ENCODE measurements around the gene TOX2.

TOX2 gene

GRCh38 chr20:43961541-43962471 lies 47.2 kb downstream of the TOX2 start:
- no peaks in the 10 kb centered on the region for H3K27me3 ChIP-seq (ENCODE audit: control insufficient read depth in 5 of 5, insufficient read depth in 4 of 5, low read length in 5 of 5)
- no peak overlapping the region for H3K4me3 ChIP-seq (ENCODE audit: low read depth in 1 of 5, low read length in 5 of 5)
- no peaks in the 10 kb centered on the region for H3K36me3 ChIP-seq (ENCODE audit: control insufficient read depth in 5 of 5, insufficient read depth in 5 of 5, low read length in 5 of 5)
- no peak overlapping the region for H3K27ac ChIP-seq (ENCODE audit: low read depth, low read length)
- peaks cover 14 to 33% (median 29%) of the 10 kb centered on the region in 5 donors for H3K4me1 ChIP-seq (ENCODE audit: control insufficient read depth in 5 of 5, insufficient read depth in 5 of 5, low read length in 5 of 5)
- no peak overlapping the region for H3K9ac ChIP-seq (ENCODE audit: low read length in 5 of 5)
- H3K9me3 ChIP-seq (ENCODE audit: control insufficient read depth in 5 of 5, low read length in 5 of 5) = no peaks in the 10 kb centered on the region

- Histone ChIP-seq H3K4me1 (ENCODE audit: control insufficient read depth in 5 of 5, insufficient read depth in 5 of 5, low read length in 5 of 5) (peaks cover 14 to 33% (median 29%) of the 10 kb centered on the region in 5 donors), H3K36me3 (ENCODE audit: control insufficient read depth in 5 of 5, insufficient read depth in 5 of 5, low read length in 5 of 5) (no peaks in the 10 kb centered on the region), H3K27ac (ENCODE audit: low read depth, low read length) (no peak overlapping the region), H3K9me3 (ENCODE audit: control insufficient read depth in 5 of 5, low read length in 5 of 5) (no peaks in the 10 kb centered on the region), H3K27me3 (ENCODE audit: control insufficient read depth in 5 of 5, insufficient read depth in 4 of 5, low read length in 5 of 5) (no peaks in the 10 kb centered on the region), H3K4me3 (ENCODE audit: low read depth in 1 of 5, low read length in 5 of 5) (no peak overlapping the region), H3K9ac (ENCODE audit: low read length in 5 of 5) (no peak overlapping the region)
Observed at GRCh38 chr20:43962530-43962929, 47.9 kb downstream of the TOX2 start.

- H3K4me1 ChIP-seq (ENCODE audit: control insufficient read depth in 5 of 5, insufficient read depth in 5 of 5, low read length in 5 of 5) = peaks cover 14 to 32% (median 29%) of the 10 kb centered on the region in 5 donors
Observed at GRCh38 chr20:43963233-43963632, 48.6 kb downstream of the TOX2 start.

GRCh38 chr20:43963872-43964791 lies 49.5 kb downstream of the TOX2 start:
- no peak overlapping the region for H3K27ac ChIP-seq (ENCODE audit: low read depth, low read length)
- H3K9me3 ChIP-seq (ENCODE audit: control insufficient read depth in 5 of 5, low read length in 5 of 5) = no peaks in the 10 kb centered on the region
- H3K27me3 ChIP-seq (ENCODE audit: control insufficient read depth in 5 of 5, insufficient read depth in 4 of 5, low read length in 5 of 5) = no peaks in the 10 kb centered on the region
- H3K9ac ChIP-seq (ENCODE audit: low read length in 5 of 5) = no peak overlapping the region
- H3K4me1 ChIP-seq (ENCODE audit: control insufficient read depth in 5 of 5, insufficient read depth in 5 of 5, low read length in 5 of 5) = peaks cover 11 to 24% (median 21%) of the 10 kb centered on the region in 5 donors
- H3K36me3 ChIP-seq (ENCODE audit: control insufficient read depth in 5 of 5, insufficient read depth in 5 of 5, low read length in 5 of 5) = no peaks in the 10 kb centered on the region
- no peak overlapping the region for H3K4me3 ChIP-seq (ENCODE audit: low read depth in 1 of 5, low read length in 5 of 5)

More at GRCh38 chr20:43963233-43963632, 48.6 kb downstream of the TOX2 start:
- Histone ChIP-seq H3K36me3 (ENCODE audit: control insufficient read depth in 5 of 5, insufficient read depth in 5 of 5, low read length in 5 of 5) (no peaks in the 10 kb centered on the region), H3K27me3 (ENCODE audit: control insufficient read depth in 5 of 5, insufficient read depth in 4 of 5, low read length in 5 of 5) (no peaks in the 10 kb centered on the region), H3K4me3 (ENCODE audit: low read depth in 1 of 5, low read length in 5 of 5) (no peak overlapping the region), H3K27ac (ENCODE audit: low read depth, low read length) (no peak overlapping the region), H3K9me3 (ENCODE audit: control insufficient read depth in 5 of 5, low read length in 5 of 5) (no peaks in the 10 kb centered on the region), H3K9ac (ENCODE audit: low read length in 5 of 5) (no peak overlapping the region)

- Histone ChIP-seq H3K36me3 (ENCODE audit: control insufficient read depth in 5 of 5, insufficient read depth in 5 of 5, low read length in 5 of 5) (no peaks in the 10 kb centered on the region), H3K9me3 (ENCODE audit: control insufficient read depth in 5 of 5, low read length in 5 of 5) (no peaks in the 10 kb centered on the region), H3K4me1 (ENCODE audit: control insufficient read depth in 5 of 5, insufficient read depth in 5 of 5, low read length in 5 of 5) (peaks cover 5 to 19% (median 16%) of the 10 kb centered on the region in 5 donors), H3K4me3 (ENCODE audit: low read depth in 1 of 5, low read length in 5 of 5) (no peak overlapping the region), H3K9ac (ENCODE audit: low read length in 5 of 5) (no peak overlapping the region), H3K27me3 (ENCODE audit: control insufficient read depth in 5 of 5, insufficient read depth in 4 of 5, low read length in 5 of 5) (peaks cover 0 to 4% (median 0%) of the 10 kb centered on the region in 5 donors), H3K27ac (ENCODE audit: low read depth, low read length) (no peak overlapping the region)
Observed at GRCh38 chr20:43968341-43969000, 53.8 kb downstream of the TOX2 start.

GRCh38 chr20:43969028-43969447 lies 54.4 kb downstream of the TOX2 start:
- H3K4me1 ChIP-seq (ENCODE audit: control insufficient read depth in 5 of 5, insufficient read depth in 5 of 5, low read length in 5 of 5) = peaks cover 4 to 17% (median 12%) of the 10 kb centered on the region in 5 donors
- no peak overlapping the region for H3K27ac ChIP-seq (ENCODE audit: low read depth, low read length)
- H3K27me3 ChIP-seq (ENCODE audit: control insufficient read depth in 5 of 5, insufficient read depth in 4 of 5, low read length in 5 of 5) = peaks cover 0 to 7% (median 0%) of the 10 kb centered on the region in 5 donors
- H3K9ac ChIP-seq (ENCODE audit: low read length in 5 of 5) = no peak overlapping the region
- H3K4me3 ChIP-seq (ENCODE audit: low read depth in 1 of 5, low read length in 5 of 5) = no peak overlapping the region
- no peaks in the 10 kb centered on the region for H3K9me3 ChIP-seq (ENCODE audit: control insufficient read depth in 5 of 5, low read length in 5 of 5)
- H3K36me3 ChIP-seq (ENCODE audit: control insufficient read depth in 5 of 5, insufficient read depth in 5 of 5, low read length in 5 of 5) = no peaks in the 10 kb centered on the region

GRCh38 chr20:43969501-43970182 lies 55.0 kb downstream of the TOX2 start:
- Histone ChIP-seq H3K9ac (ENCODE audit: low read length in 5 of 5) (no peak overlapping the region), H3K9me3 (ENCODE audit: control insufficient read depth in 5 of 5, low read length in 5 of 5) (no peaks in the 10 kb centered on the region), H3K27me3 (ENCODE audit: control insufficient read depth in 5 of 5, insufficient read depth in 4 of 5, low read length in 5 of 5) (peaks cover 0 to 7% (median 0%) of the 10 kb centered on the region in 5 donors), H3K4me1 (ENCODE audit: control insufficient read depth in 5 of 5, insufficient read depth in 5 of 5, low read length in 5 of 5) (peaks cover 2 to 11% (median 6%) of the 10 kb centered on the region in 5 donors), H3K4me3 (ENCODE audit: low read depth in 1 of 5, low read length in 5 of 5) (no peak overlapping the region), H3K36me3 (ENCODE audit: control insufficient read depth in 5 of 5, insufficient read depth in 5 of 5, low read length in 5 of 5) (no peaks in the 10 kb centered on the region), H3K27ac (ENCODE audit: low read depth, low read length) (no peak overlapping the region)

GRCh38 chr20:43971267-43971666 lies 56.6 kb downstream of the TOX2 start:
- Histone ChIP-seq H3K9me3 (ENCODE audit: control insufficient read depth in 5 of 5, low read length in 5 of 5) (no peaks in the 10 kb centered on the region), H3K27me3 (ENCODE audit: control insufficient read depth in 5 of 5, insufficient read depth in 4 of 5, low read length in 5 of 5) (peaks cover 0 to 7% (median 0%) of the 10 kb centered on the region in 5 donors), H3K4me3 (ENCODE audit: low read depth in 1 of 5, low read length in 5 of 5) (no peak overlapping the region), H3K27ac (ENCODE audit: low read depth, low read length) (no peak overlapping the region), H3K4me1 (ENCODE audit: control insufficient read depth in 5 of 5, insufficient read depth in 5 of 5, low read length in 5 of 5) (peaks cover 2 to 8% (median 4%) of the 10 kb centered on the region in 5 donors), H3K36me3 (ENCODE audit: control insufficient read depth in 5 of 5, insufficient read depth in 5 of 5, low read length in 5 of 5) (no peaks in the 10 kb centered on the region), H3K9ac (ENCODE audit: low read length in 5 of 5) (no peak overlapping the region)

GRCh38 chr20:43972051-43972450 lies 57.4 kb downstream of the TOX2 start:
- H3K27ac ChIP-seq (ENCODE audit: low read depth, low read length) = no peak overlapping the region
- H3K27me3 ChIP-seq (ENCODE audit: control insufficient read depth in 5 of 5, insufficient read depth in 4 of 5, low read length in 5 of 5) = peaks cover 0 to 7% (median 0%) of the 10 kb centered on the region in 5 donors
- peaks cover 2 to 8% (median 4%) of the 10 kb centered on the region in 5 donors for H3K4me1 ChIP-seq (ENCODE audit: control insufficient read depth in 5 of 5, insufficient read depth in 5 of 5, low read length in 5 of 5)
- no peak overlapping the region for H3K9ac ChIP-seq (ENCODE audit: low read length in 5 of 5)
- H3K36me3 ChIP-seq (ENCODE audit: control insufficient read depth in 5 of 5, insufficient read depth in 5 of 5, low read length in 5 of 5) = no peaks in the 10 kb centered on the region
- H3K9me3 ChIP-seq (ENCODE audit: control insufficient read depth in 5 of 5, low read length in 5 of 5) = no peaks in the 10 kb centered on the region
- H3K4me3 ChIP-seq (ENCODE audit: low read depth in 1 of 5, low read length in 5 of 5) = no peak overlapping the region
